HG03045 (cell line): ENCODE measurements around the gene ISG20L2.
"Not testable (repeated sequence)": the region's sequence is repeated elsewhere in the genome, so short reads cannot be mapped to it uniquely, and the experiment has no call there.

ENCODE experiments used
- ATAC-seq: cut with Tn5 transposase; IDR thresholded peaks from one replicate; pipeline ENCODE4 v1.9.1; 2021; ENCODE audit warnings: mild to moderate bottlenecking, moderate library complexity; ENCODE audit not compliant: unreplicated experiment

Gene ISG20L2, protein sequence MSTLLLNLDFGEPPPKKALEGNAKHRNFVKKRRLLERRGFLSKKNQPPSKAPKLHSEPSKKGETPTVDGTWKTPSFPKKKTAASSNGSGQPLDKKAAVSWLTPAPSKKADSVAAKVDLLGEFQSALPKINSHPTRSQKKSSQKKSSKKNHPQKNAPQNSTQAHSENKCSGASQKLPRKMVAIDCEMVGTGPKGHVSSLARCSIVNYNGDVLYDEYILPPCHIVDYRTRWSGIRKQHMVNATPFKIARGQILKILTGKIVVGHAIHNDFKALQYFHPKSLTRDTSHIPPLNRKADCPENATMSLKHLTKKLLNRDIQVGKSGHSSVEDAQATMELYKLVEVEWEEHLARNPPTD

DNA sequence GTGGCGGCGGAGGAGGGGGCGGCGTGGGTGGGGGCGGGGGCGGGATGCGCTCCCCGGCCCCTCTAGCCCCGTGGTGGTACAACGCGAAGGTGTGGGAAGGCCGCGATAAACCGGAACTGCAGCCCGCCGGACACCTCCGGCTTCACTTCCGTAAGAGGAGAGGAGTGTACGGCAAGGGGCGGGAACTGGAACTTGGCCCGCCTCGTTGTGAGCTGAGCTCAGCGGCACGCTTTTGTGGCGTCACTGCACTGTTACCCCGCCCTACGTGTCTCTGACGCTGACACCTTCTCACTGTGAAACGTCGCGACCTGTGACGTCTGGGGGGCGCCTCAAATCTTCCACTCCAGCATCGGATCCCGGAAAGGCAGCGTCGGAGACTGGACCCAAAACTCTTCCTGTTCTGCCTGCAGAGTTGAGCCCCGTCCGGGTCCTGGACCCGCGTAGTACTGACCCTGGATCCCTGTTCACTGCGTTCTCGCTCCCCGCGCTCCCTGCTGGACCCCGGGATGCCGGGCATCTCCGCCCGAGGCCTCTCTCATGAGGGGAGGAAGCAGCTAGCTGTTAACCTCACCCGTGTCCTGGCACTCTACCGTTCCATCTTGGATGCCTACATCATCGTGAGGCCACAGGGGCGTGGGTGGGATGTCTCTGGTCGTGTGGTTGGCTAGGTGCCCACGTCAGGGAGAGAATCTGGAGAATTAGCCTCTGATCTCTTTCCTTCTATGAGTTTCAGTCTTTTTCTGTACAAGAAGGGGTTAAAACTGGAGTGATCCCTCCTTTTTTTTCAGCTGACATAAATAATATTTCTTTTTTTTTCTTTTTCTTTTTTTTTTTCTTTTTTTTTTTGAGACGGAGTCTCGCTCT is at the start of gene ISG20L2:
Gene ISG20L2, minus strand, starts transcription at position 168 of the 864 bp plus-strand sequence. CDS start 1,114 bp downstream, outside the sequence.
- peak; percentile 89 for ATAC-seq

- no peak for ATAC-seq
These were observed 49.0 kb upstream of the ISG20L2 start for GRCh38 chr1:156777573-156777972.

DNA sequence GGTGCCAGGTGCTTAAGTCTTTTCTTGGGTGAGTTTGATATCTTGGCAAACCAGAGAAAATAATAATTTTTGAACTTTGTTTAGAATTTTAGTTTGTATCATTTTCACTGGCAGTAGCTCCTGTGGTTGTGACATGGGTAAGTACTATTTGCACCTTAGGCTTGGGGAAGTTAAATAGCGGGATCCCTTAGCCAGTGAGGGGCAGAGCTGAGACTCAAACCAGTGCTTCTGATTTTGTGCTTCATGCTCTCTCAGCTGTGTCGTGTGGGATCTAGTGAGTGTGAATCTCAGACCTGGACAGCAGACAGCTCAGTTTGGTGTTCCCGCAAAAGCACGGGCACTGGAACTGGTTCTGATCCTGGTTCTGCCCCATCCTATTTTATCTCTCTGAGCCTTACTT is 48.4 kb upstream of the ISG20L2 start:
- ATAC-seq, result no peak

DNA sequence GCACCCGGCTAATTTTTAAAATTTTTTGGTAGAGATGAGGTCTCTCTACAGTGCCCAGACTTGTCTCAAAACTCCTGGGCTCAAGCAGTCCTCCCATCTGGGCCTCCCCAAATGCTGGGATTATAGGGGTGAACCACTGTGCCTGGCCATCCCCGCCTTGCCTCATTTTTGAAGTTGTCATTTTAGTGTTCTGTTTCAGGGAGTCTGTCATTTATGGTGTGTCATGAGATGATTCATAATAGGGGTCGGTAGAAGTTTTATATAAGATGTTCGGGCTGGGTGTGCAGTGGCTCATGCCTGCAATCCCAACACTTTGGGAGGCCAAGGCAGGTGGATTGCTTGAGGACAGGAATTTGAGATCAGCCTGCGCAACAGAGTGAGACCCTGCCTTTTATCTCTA is 47.2 kb upstream of the ISG20L2 start:
- no peak for ATAC-seq

GRCh38 chr1:156773607-156774006 is 45.0 kb upstream of the ISG20L2 start:
- ATAC-seq, result no peak

DNA sequence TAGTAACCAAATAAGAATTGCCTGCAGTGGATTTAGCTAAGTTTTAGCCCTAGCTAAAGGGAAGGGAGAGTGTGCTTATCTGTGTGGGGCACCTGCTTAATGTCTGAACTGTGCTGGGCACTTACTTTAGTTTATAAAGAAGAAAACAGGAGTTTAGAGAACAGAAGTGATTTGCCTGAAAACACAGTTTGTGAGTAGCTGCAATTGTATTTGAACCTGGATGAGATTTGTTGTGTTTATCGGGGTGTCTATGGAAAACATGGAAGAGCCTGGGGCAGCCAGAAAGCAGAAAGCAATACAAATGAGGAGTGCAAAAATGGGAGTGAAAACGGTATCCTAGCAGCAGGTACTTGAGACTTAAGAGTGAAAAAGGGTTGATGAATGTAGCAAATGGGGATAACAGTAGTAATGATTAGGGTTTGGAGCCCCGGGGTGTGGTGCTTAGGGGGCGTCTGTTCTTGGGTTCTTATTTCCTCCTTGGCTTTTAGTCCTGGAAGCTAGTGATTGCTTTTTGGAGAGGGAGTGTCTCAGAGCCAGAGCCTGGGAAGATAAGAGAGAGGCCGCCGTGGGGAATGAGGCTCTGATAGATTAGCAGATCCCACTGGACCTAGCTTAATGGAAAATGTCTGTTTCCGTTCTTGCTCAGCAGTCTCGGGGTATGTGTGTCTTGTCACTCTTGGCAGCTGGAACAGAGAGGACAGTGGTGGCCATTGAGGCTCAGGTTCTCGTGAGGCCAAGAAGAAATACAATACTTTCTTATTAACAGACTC is 44.3 kb upstream of the ISG20L2 start:
- ATAC-seq, result no peak

DNA sequence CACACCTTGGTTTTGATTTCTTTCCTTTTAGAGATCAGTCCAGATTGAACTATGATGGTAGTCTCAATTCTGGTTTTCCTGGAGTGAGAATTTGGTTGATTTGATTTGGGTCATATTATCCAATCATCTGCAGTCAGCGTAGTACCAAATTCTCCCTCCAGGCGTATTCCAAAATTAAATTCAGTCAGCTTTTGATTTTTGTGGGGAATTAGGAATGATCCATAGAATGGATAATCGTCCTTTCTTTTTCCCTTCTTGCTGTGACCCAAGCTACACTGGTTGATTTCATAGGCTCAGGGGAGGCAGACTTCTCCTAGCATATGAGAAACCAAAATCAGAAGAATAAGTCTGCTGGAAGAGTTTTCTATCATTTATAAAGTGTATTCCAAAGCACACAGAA is 43.7 kb upstream of the ISG20L2 start:
- no peak for ATAC-seq

GRCh38 chr1:156768610-156769295 is 40.2 kb upstream of the ISG20L2 start:
- ATAC-seq, result no peak

- peak; percentile 8 for ATAC-seq
These were observed 39.5 kb upstream of the ISG20L2 start for GRCh38 chr1:156767879-156768604.

DNA sequence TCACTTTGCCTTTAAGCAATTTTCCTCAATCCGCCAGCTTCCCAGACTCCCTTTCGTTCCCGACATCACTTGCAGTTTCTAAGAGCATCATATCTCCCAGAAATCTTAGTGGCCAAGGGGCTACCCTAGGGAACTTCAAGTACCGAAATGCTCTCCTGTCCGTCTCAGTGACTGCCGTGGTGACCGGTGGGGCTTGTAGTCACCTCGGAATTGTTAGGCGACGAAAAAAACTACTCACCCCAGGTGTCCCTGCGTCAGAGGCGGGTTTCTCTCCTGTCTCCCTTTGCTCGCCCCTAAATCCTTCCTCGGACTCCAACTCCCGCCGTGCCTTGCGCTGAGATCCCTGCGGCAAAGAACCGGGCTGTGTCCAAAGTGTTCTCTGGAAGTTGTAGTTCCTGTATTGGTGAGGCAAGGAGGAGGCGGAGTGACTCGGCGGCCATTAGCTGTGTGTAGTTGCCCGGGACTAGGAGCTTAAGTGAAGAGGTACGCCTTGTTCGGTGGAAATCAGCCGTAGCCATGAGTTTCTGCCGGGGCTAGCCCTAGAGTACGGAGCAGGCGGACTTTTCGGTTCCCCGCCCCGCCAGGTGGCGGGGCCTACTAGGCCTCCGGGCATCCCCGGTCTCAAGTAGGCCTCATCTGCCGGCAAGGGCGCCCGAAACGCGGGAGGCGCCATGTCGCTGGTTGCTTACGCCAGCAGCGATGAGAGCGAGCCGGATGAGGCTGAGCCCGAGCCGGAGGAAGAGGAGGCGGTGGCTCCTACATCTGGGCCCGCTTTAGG is 38.7 kb upstream of the ISG20L2 start, which contains the start of gene PRCC:
Gene PRCC, plus strand, starts transcription at position 435 of the 778 bp plus-strand sequence. Its CDS starts 237 bp downstream, at position 672.
- ATAC-seq, result peak; percentile 88

GRCh38 chr1:156766298-156767100 is 37.9 kb upstream of the ISG20L2 start:
- ATAC-seq, result peak; percentile 8

GRCh38 chr1:156765666-156766065 is 37.1 kb upstream of the ISG20L2 start:
- ATAC-seq, result no peak

- not testable (repeated sequence) for ATAC-seq
These were observed 36.6 kb upstream of the ISG20L2 start for GRCh38 chr1:156765136-156765535.

GRCh38 chr1:156760796-156761104 is 32.2 kb upstream of the ISG20L2 start:
- ATAC-seq, result no peak

DNA sequence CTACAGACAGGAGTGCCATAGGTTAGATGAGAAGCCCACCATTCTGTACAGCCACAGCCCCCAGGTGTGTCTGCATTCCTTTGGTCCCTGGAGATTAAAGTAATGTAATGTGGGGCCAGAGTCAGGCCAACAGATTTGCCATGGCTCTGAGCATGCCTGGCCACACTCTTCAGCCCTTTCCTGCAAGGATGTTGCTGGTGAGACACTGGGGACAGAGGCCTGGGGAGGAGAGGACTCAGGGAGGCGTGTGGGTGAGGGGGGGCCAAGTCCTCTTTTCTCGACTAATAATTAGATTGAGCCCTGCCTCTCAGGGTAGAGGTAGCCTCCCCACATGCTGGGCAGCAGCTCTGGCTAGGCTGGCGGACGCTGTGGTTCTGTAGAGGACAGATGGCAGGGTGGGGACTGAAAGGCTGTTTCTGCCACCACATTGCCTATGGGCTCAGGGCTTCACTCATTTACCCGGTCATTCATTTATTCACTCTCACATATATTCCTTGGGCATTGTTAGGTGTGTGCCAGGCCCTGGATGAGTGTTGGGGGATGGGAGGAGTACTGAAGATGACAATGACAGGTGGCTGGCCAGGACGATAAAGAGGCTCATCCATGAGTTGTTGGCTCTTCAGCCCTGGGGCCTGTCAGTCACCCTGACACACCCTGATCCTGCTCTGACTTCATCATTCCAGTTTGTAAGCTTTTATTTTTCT is 31.7 kb upstream of the ISG20L2 start:
- no peak for ATAC-seq

- ATAC-seq, result not testable (repeated sequence)
These were observed 29.1 kb upstream of the ISG20L2 start for GRCh38 chr1:156757572-156758253.

- no peak for ATAC-seq
These were observed 27.8 kb upstream of the ISG20L2 start for GRCh38 chr1:156756355-156756754.
